Endodermal cell (in vitro differentiated cells): ENCODE data around the gene ARMC2. TPM values are rescaled to one million over a fixed set of nuclear protein-coding genes. Genes with fewer than 3 reads are reported as not detected.

ENCODE experiments used
- DNase-seq: peaks from one replicate; pipeline ENCODE4 v3.0.0-alpha.2; 2017
- H3K27ac ChIP-seq: 2 replicates; pipeline ENCODE4 v1.5.1; 2013; ENCODE audit warnings: mild to moderate bottlenecking, low read depth, low read length, moderate library complexity
- H3K27me3 ChIP-seq: 2 replicates; pipeline ENCODE4 v1.6.1; 2013; ENCODE audit warnings: mild to moderate bottlenecking, low read length, moderate library complexity; ENCODE audit not compliant: insufficient read depth, control insufficient read depth, poor library complexity, severe bottlenecking
- H3K36me3 ChIP-seq: 2 replicates; pipeline ENCODE4 v1.7.0; 2013; ENCODE audit warnings: mild to moderate bottlenecking, low read length, moderate library complexity; ENCODE audit not compliant: control insufficient read depth, insufficient read depth
- H3K4me1 ChIP-seq: one replicate; pipeline ENCODE4 v1.7.0; 2013; ENCODE audit warnings: low read length; ENCODE audit not compliant: control insufficient read depth, insufficient read depth
- H3K4me3 ChIP-seq: 2 replicates; pipeline ENCODE4 v1.5.1; 2013; ENCODE audit warnings: mild to moderate bottlenecking, low read length, moderate library complexity
- H3K9ac ChIP-seq: 2 replicates; pipeline ENCODE4 v1.6.1; 2013; ENCODE audit warnings: mild to moderate bottlenecking, low read length, moderate library complexity; ENCODE audit not compliant: poor library complexity, severe bottlenecking; ENCODE audit errors: extremely low read depth
- H3K9me3 ChIP-seq: 2 replicates; pipeline ENCODE4 v1.6.1; 2013; ENCODE audit warnings: mild to moderate bottlenecking, low read length, moderate library complexity; ENCODE audit not compliant: control insufficient read depth
- H3K27ac Mint-ChIP-seq: 2 replicates; pipeline ENCODE4 v1.8.0; 2020; ENCODE audit warnings: mixed read lengths
- H3K27me3 Mint-ChIP-seq: 2 replicates; pipeline ENCODE4 v1.8.0; 2021; ENCODE audit warnings: mild to moderate bottlenecking, mixed read lengths; ENCODE audit not compliant: insufficient read depth
- H3K36me3 Mint-ChIP-seq: 2 replicates; pipeline ENCODE4 v1.8.0; 2020; ENCODE audit warnings: low read depth, mixed read lengths
- H3K4me1 Mint-ChIP-seq: 2 replicates; pipeline ENCODE4 v1.8.0; 2020; ENCODE audit warnings: mixed read lengths
- H3K4me3 Mint-ChIP-seq: 2 replicates; pipeline ENCODE4 v1.8.0; 2020; ENCODE audit warnings: mild to moderate bottlenecking, moderate library complexity, mixed read lengths
- H3K9me3 Mint-ChIP-seq: 2 replicates; pipeline ENCODE4 v1.8.0; 2020; ENCODE audit warnings: mild to moderate bottlenecking, mixed read lengths
- WGBS, 2 experiments: methylation state at CpG; one replicate each; pipeline versions ENCODE4 v1.1.5 to v1.1.7; 2013; ENCODE audit warnings: missing lambda C conversion rate in 2 of 2, mixed read lengths in 1 of 2; ENCODE audit not compliant: insufficient coverage in 1 of 2, insufficient read length in 1 of 2; 5-methylcytosine and 5-hydroxymethylcytosine counted together
- total RNA-seq, 2 donors: library from RNA; stranded (reverse); fragmentation: NEBNext Ultra II Directional in 1 of 2; extraction: Animal tissue kit (Norgen Biotek cat#: 25700) in 1 of 2; gene quantifications; 2 replicates in 1 of 2; 3 replicates in 1 of 2; pipeline ENCODE4 v1.2.1, GENCODE V29; 2021
- TF ChIP-seq, protein P1 (sequence below): fragments of 200-600 bp; sonication (generic); conservative IDR thresholded peaks from 2 replicates; pipeline ENCODE4 v1.5.0; 2021; ENCODE audit warnings: antibody characterized with exemption, mild to moderate bottlenecking

ARMC2 gene
- total RNA-seq, 2 donors from 2014 or later, result 7.1 to 8.3 TPM

DNA sequence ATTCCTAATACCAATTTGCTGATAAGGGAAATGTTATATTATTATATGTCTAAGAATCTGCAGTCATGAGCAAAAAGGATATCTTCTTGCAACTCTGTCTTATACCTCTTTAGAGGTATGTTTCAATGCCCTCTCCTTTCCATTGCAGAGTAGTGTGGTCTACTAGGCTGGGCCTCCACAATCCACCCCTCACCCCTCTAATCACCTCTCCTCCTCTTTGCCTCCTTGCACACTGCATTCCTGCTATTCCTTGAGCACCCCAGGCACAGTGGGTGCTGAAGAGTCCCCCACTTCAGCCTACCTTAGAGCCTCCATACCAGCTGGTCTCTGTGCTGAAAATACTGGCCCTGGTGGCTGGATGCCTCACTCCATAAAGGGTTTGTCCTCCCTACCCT lies 26.9 kb downstream of the ARMC2 start:
- Mint-ChIP-seq H3K4me1 (peaks cover 11% of the 10 kb centered on the region), H3K36me3 (peaks cover 4% of the 10 kb centered on the region), H3K4me3 (no peak overlapping the region), H3K9me3 (no peaks in the 10 kb centered on the region), H3K27me3 (no peaks in the 10 kb centered on the region), H3K27ac (no peak overlapping the region)
- Histone ChIP-seq H3K4me3 (no peak overlapping the region), H3K9me3 (peaks cover 5% of the 10 kb centered on the region), H3K36me3 (no peaks in the 10 kb centered on the region), H3K27me3 (no peaks in the 10 kb centered on the region), H3K4me1 (peaks cover 10% of the 10 kb centered on the region), H3K9ac (no peak overlapping the region), H3K27ac (no peak overlapping the region)
- TF ChIP-seq, protein P1, sequence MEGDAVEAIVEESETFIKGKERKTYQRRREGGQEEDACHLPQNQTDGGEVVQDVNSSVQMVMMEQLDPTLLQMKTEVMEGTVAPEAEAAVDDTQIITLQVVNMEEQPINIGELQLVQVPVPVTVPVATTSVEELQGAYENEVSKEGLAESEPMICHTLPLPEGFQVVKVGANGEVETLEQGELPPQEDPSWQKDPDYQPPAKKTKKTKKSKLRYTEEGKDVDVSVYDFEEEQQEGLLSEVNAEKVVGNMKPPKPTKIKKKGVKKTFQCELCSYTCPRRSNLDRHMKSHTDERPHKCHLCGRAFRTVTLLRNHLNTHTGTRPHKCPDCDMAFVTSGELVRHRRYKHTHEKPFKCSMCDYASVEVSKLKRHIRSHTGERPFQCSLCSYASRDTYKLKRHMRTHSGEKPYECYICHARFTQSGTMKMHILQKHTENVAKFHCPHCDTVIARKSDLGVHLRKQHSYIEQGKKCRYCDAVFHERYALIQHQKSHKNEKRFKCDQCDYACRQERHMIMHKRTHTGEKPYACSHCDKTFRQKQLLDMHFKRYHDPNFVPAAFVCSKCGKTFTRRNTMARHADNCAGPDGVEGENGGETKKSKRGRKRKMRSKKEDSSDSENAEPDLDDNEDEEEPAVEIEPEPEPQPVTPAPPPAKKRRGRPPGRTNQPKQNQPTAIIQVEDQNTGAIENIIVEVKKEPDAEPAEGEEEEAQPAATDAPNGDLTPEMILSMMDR, result no peak
- DNase-seq, result no peak

DNA sequence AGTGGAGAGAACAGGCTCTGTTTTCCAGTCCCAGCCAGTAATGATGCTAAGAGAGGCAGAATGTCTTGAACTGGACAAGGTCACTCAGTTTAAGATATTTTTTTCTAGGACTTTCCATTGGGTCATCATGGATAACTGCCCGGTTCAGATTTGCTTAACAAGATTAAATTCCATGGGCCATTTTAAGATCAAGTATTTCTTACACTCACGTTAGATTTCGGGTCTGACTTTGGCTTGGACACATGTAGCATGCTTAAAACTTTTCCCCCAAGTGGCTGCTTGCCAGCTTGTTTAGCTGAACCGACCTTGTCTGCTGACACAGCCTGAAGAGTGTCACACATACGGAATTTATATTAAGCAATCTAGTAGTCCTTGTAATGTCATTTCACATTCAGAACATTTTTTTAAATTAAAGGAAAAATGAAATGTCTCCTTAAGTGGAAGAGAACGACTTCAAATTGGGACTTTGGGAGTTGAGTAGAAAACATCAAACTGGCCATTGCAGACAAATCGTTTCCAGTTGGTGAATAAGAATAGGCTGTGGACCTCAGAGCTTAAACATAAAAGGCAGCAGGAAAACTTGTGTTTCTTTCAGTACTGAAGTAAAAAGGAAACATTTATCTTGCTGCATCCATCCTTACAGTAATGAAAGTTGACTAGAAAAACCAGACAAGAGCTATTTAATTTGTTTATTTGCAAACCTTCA lies 29.0 kb downstream of the ARMC2 start:
- Histone ChIP-seq H3K36me3 (no peaks in the 10 kb centered on the region), H3K9me3 (no peaks in the 10 kb centered on the region), H3K9ac (no peak overlapping the region), H3K27ac (no peak overlapping the region), H3K4me3 (no peak overlapping the region), H3K27me3 (no peaks in the 10 kb centered on the region), H3K4me1 (peaks cover 10% of the 10 kb centered on the region)
- peaks cover 8% of the 10 kb centered on the region for H3K4me1 Mint-ChIP-seq
- H3K27ac Mint-ChIP-seq, result no peak overlapping the region
- 87 to 90% methylated on average over 5 to 7 of the region's 7 CpGs for WGBS, 2 experiments
- peaks cover 2% of the 10 kb centered on the region for H3K36me3 Mint-ChIP-seq
- TF ChIP-seq, protein P1, result no peak
- no peaks in the 10 kb centered on the region for H3K9me3 Mint-ChIP-seq
- no peak overlapping the region for H3K4me3 Mint-ChIP-seq
- no peak for DNase-seq
- H3K27me3 Mint-ChIP-seq, result no peaks in the 10 kb centered on the region

DNA sequence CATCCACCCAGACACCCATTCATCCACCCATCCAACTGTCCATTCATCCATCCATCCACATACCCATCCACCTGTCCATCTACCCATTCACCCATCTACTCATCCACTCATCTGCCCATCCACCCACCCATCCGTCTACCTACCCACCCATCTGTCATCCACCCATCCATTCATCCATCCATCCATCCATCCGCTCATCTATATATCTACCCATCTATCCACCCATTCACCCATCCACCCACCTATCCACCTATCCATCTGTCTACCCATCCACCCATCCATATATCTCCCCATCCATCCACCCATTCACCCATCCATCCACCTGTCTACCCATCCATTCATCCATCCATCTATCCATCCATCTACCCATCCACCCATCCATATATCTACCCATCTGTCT lies 30.7 kb downstream of the ARMC2 start:
- no peak overlapping the region for H3K9ac ChIP-seq
- H3K36me3 Mint-ChIP-seq, result peaks cover 2% of the 10 kb centered on the region
- TF ChIP-seq, protein P1, result no peak
- no peak overlapping the region for H3K4me3 Mint-ChIP-seq
- no peak for DNase-seq
- no peaks in the 10 kb centered on the region for H3K9me3 Mint-ChIP-seq
- peaks cover 1% of the 10 kb centered on the region for H3K4me1 ChIP-seq
- H3K36me3 ChIP-seq, result no peaks in the 10 kb centered on the region
- no peak overlapping the region for H3K4me3 ChIP-seq
- no peaks in the 10 kb centered on the region for H3K27me3 ChIP-seq
- H3K27ac ChIP-seq, result no peak overlapping the region
- no peak overlapping the region for H3K27ac Mint-ChIP-seq
- WGBS, 2 experiments, result 89 to 93% methylated on average over 2 of the region's 2 CpGs
- no peaks in the 10 kb centered on the region for H3K9me3 ChIP-seq
- no peaks in the 10 kb centered on the region for H3K27me3 Mint-ChIP-seq
- H3K4me1 Mint-ChIP-seq, result peaks cover 4% of the 10 kb centered on the region
